Ovary (tissue), 9 donors: Measurements from ENCODE around the gene ERGIC2. TPM values are rescaled to one million over a fixed set of nuclear protein-coding genes. Genes with fewer than 3 reads are reported as not detected.

ENCODE experiments used
- DNase-seq, 5 donors: peaks; one replicate each; pipeline ENCODE4 v3.0.0-alpha.2; 2019 to 2020
- H3K27ac ChIP-seq, 2 donors: fragments of 200-600 bp; one replicate each; pipeline versions ENCODE4 v1.5.1 to v1.8.0; 2019 to 2022
- H3K27me3 ChIP-seq: fragments of 200-600 bp; one replicate; pipeline ENCODE4 v1.8.0; 2022
- H3K36me3 ChIP-seq: fragments of 200-600 bp; sonication (generic); one replicate; pipeline ENCODE4 v1.5.1; 2019
- H3K4me1 ChIP-seq: one replicate; pipeline ENCODE4 v1.8.1; 2013; ENCODE audit warnings: mild to moderate bottlenecking, moderate library complexity; ENCODE audit not compliant: insufficient read depth
- H3K4me3 ChIP-seq: fragments of 200-600 bp; sonication (generic); one replicate; pipeline ENCODE4 v1.5.1; 2017
- H3K9me3 ChIP-seq, 2 donors: fragments of 200-600 bp in 1 of 2; sonication (generic) in 1 of 2; one replicate each; pipeline versions ENCODE4 v1.5.1 to v1.8.1; 2013 to 2019; ENCODE audit warnings: mild to moderate bottlenecking in 1 of 2, moderate library complexity in 1 of 2
- EP300 ChIP-seq: sonication (generic); formaldehyde crosslinking; IDR thresholded peaks from one replicate; pipeline ENCODE4 v1.6.1; 2017; ENCODE audit warnings: antibody characterized with exemption
- POLR2A ChIP-seq: fragments of 450-650 bp; IDR thresholded peaks from one replicate; pipeline ENCODE4 v1.6.1; 2017; ENCODE audit warnings: antibody characterized with exemption, mild to moderate bottlenecking, moderate library complexity
- WGBS, 3 donors: extraction: QIAGEN DNeasy Blood & Tissue Kit in 1 of 3; methylation state at CpG; one replicate each; pipeline versions ENCODE4 v1.1.5 to v1.1.7; 2013 to 2017; 5-methylcytosine and 5-hydroxymethylcytosine counted together
- intact Hi-C, 4 donors: fragments of 100-400 bp; cut with DNase I; formaldehyde crosslinking; loops; one replicate each; pipeline versions ENCODE4 v1.11.0 to v1.15.1; 2022 to 2023
- polyA plus RNA-seq, 2 donors: library from polyadenylated mRNA; stranded (reverse); fragments of 200-250 nt in 1 of 2; fragments of 350-450 nt in 1 of 2; fragmentation: Illumina TruSeq in 1 of 2; extraction: RNeasy Lipid Tissue Mini Kit (QIAGEN cat#74804) in 1 of 2; gene quantifications; one replicate each; pipeline ENCODE4 v1.2.3, GENCODE V29; 2013 to 2014
- total RNA-seq, 7 donors: library from RNA; depleted of rRNA in 2 of 7; stranded (reverse); fragments of >200 nt in 2 of 7; fragmentation: NEBNext Ultra II Directional in 3 of 7; extraction: Animal tissue kit (Norgen Biotek cat#: 25700) in 3 of 7; gene quantifications; one replicate each; pipeline versions ENCODE4 v1.1.0 to v1.2.4, GENCODE V29; 2016 to 2023
- TF ChIP-seq, protein P1 (sequence below), 3 donors: fragments of 450-650 bp in 2 of 3; fragments of 200-600 bp in 1 of 3; IDR thresholded peaks; one replicate each; pipeline versions ENCODE4 v1.5.1 to v1.8.0; 2016 to 2022; ENCODE audit warnings: antibody characterized with exemption in 3 of 3, mild to moderate bottlenecking in 1 of 3
- donor health status: DM: no; HTN: no; CAD: no; lungs with moderate emphysema.
- donor health status: DM: no; HTN: no; CAD: no.
- donor health status: Bipolar disorder and iron deficiency.
- donor health status: DM: yes; HTN: yes; CAD: no.
- donor health status: DM: no; HTN: no; CAD: no.
- donor health status: DM: yes; HTN: yes; CAD: no.

Gene ERGIC2
- total and polyA plus RNA-seq, 9 donors, result 21.3 to 75.1 (median 53.6) TPM

DNA sequence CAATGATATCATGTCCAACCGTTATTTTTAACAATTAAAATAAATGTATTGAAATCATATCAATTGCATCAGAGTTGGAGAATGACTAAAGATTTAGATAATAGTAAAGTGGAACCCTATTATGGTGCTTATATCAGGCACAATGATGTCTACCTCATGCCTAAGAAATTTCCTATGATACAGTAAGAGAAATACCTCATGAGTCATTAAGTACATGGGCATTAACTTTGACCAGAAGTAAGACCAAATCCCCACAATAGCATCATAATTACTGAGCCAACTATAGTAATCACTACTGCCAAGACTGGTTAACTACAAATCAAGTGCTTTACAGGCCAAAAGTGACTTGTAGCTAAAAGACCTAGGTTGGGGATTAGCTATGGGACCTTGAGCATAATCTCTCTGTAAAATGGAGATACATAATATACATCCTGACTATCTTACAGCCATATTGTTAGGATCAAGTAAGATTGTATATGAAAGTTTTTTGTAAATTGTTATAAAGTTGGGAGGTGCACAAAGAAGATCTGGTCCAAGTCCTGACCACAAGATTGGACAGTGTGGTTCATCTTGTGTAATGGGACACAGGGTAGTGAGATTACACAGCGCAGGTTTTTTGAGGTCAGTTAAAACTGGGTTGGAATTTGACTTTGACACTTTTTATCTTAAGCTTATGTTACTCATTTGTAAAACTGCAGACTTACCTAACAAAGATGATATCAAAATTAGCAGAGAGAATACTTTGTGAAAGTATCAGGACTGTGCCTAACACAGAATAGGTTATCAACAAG is 60.5 kb downstream of the ERGIC2 start:
- Histone ChIP-seq H3K4me1 (no peaks in the 10 kb centered on the region), H3K27me3 (no peaks in the 10 kb centered on the region), H3K36me3 (no peaks in the 10 kb centered on the region), H3K4me3 (no peak overlapping the region), H3K9me3 (peaks cover 0 to 3% of the 10 kb centered on the region in 2 donors), H3K27ac (no peak overlapping the region)
- 81 to 88% (median 84%) methylated on average over 2 of the region's 2 CpGs for WGBS, 3 donors
- no peak for DNase-seq
- TF ChIP-seq, protein P1, sequence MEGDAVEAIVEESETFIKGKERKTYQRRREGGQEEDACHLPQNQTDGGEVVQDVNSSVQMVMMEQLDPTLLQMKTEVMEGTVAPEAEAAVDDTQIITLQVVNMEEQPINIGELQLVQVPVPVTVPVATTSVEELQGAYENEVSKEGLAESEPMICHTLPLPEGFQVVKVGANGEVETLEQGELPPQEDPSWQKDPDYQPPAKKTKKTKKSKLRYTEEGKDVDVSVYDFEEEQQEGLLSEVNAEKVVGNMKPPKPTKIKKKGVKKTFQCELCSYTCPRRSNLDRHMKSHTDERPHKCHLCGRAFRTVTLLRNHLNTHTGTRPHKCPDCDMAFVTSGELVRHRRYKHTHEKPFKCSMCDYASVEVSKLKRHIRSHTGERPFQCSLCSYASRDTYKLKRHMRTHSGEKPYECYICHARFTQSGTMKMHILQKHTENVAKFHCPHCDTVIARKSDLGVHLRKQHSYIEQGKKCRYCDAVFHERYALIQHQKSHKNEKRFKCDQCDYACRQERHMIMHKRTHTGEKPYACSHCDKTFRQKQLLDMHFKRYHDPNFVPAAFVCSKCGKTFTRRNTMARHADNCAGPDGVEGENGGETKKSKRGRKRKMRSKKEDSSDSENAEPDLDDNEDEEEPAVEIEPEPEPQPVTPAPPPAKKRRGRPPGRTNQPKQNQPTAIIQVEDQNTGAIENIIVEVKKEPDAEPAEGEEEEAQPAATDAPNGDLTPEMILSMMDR (IDR thresholded peaks at IDR 0.05), result no peak
- TF ChIP-seq POLR2A (no peak), EP300 (no peak)
- intact Hi-C loops, result no loop called here

DNA sequence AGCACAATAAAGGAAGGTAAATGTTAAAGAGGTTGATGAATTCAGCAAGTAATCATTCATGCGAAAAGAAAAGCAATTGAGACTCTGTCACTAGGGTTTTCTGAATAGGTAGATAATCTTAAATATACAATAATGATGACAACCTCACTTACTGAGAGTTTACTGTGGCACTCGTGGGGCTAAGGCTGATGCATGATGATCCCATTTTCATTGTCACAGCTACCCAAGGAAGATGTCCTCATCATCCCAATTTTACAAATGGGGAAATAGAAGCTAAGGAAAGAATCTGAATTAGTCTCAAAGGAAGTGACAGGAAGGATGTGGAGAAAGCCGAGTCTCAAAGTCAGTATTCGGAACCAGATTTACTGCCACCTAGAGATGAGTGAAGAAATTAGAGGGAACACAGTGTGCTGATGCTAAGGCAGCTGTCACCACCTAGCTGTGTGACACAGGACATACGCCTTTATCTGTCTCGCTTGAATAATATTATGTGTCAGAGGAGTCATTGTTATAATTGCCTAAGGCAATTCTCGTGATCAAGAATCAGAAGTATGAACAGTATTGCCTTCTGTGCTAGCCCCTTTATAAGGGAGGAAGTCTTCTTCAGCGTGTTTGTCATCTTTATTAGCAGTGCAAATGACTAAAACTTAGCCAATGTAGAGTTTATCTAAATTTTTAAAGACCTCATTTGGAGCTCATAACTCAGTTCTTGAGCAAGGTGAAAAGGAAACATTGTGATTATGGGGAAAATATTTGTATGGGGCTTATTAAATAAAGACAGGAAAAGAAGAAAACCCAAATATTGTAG is 63.2 kb downstream of the ERGIC2 start:
- peaks cover 0 to 1% of the 10 kb centered on the region in 2 donors for H3K9me3 ChIP-seq
- intact Hi-C loops, result no loop called here
- H3K4me1 ChIP-seq, result no peaks in the 10 kb centered on the region
- no peak for DNase-seq
- no peaks in the 10 kb centered on the region for H3K36me3 ChIP-seq
- no peaks in the 10 kb centered on the region for H3K27me3 ChIP-seq
- TF ChIP-seq EP300, result no peak
- H3K4me3 ChIP-seq, result no peak overlapping the region
- H3K27ac ChIP-seq, result no peak overlapping the region
- 51 to 55% (median 53%) methylated on average over 8 of the region's 8 CpGs for WGBS, 3 donors

DNA sequence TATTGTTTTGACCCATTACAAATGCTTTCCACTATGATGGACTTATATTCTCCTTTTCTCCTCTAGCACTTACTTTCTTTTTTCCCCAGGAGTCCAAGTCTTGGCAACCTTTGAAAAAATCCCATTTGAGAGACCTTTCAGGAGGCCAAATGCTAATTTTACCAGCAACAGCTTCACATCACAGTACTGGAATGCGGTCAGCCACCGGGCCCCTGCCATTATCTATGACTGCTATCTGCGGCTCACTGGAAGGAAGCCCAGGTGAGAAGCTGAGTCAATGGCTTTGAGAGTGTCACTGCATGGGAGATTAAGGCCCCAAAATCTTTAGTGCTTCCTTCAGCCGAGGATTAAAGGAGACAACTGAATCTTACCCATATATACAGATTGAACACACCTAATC is 64.2 kb downstream of the ERGIC2 start:
- H3K4me3 ChIP-seq, result no peak overlapping the region
- DNase-seq, result no peak
- H3K9me3 ChIP-seq, result no peaks in the 10 kb centered on the region
- no peak overlapping the region for H3K27ac ChIP-seq
- WGBS, 3 donors, result 35 to 53% (median 50%) methylated on average over 4 of the region's 4 CpGs
- no peak for TF ChIP-seq EP300
- TF ChIP-seq, protein P1 (IDR thresholded peaks at IDR 0.05), result no peak
- no peak for TF ChIP-seq POLR2A
- H3K36me3 ChIP-seq, result no peaks in the 10 kb centered on the region
- H3K27me3 ChIP-seq, result no peaks in the 10 kb centered on the region
- H3K4me1 ChIP-seq, result no peaks in the 10 kb centered on the region
- intact Hi-C loops, result no loop called here

DNA sequence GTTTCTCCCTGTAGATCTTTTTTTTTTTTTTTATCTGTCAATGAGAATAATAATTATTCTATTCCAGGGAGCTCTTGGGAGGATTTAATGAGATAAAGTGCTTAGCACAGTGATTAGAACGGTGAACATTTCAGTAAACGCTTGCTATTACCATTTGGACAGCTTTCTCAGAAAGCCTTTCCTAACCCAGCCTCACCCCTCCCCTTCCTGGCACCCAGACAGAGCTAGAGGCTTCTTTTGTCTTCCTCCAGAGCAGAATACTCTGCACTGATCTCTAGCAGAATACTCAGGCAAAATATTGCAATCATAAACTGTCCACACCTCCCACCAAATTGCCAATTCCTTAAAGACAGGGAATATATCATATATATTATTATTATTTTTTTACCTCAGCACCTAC is 66.6 kb downstream of the ERGIC2 start:
- no peak overlapping the region for H3K27ac ChIP-seq
- no peaks in the 10 kb centered on the region for H3K27me3 ChIP-seq
- H3K9me3 ChIP-seq, result no peaks in the 10 kb centered on the region
- no peaks in the 10 kb centered on the region for H3K36me3 ChIP-seq
- 25 to 30% (median 25%) methylated on average over 2 of the region's 2 CpGs for WGBS, 3 donors
- no peak overlapping the region for H3K4me3 ChIP-seq
- TF ChIP-seq POLR2A (no peak), EP300 (no peak)
- TF ChIP-seq, protein P1 (IDR thresholded peaks at IDR 0.05), result no peak
- intact Hi-C loops, result no loop called here
- H3K4me1 ChIP-seq, result no peaks in the 10 kb centered on the region
- no peak for DNase-seq

DNA sequence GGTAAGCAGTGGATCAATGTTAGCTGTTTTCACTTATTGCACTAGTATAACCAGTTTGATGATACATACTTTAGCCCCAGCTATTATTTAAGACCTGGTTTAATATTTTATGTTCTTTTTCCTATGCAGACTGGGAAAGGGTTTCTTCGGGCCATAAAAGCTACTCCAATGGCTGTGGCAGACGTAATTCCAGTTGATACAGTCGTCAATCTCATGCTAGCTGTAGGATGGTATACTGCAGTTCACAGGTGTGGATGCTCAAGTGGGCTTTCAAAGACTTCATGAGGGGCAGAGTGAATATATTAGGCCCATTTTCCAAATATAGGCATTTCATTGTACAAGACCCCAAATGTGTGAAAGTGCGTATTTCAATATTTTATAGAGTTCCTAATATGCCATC is 70.1 kb downstream of the ERGIC2 start:
- no peaks in the 10 kb centered on the region for H3K4me1 ChIP-seq
- intact Hi-C loops, result no loop called here
- no peak for DNase-seq
- no peak for TF ChIP-seq POLR2A
- TF ChIP-seq EP300, result no peak
- TF ChIP-seq, protein P1 (IDR thresholded peaks at IDR 0.05), result no peak
- H3K9me3 ChIP-seq, result no peaks in the 10 kb centered on the region
- 94 to 96% (median 95%) methylated on average over 4 of the region's 4 CpGs for WGBS, 3 donors
- no peaks in the 10 kb centered on the region for H3K36me3 ChIP-seq
- H3K27ac ChIP-seq, result no peak overlapping the region
- no peaks in the 10 kb centered on the region for H3K27me3 ChIP-seq
- H3K4me3 ChIP-seq, result no peak overlapping the region
